Smooth muscle cell of trachea (primary cell): Measurements from ENCODE around the gene GPR6. TPM values are rescaled to one million over a fixed set of nuclear protein-coding genes. Genes with fewer than 3 reads are reported as not detected.

Experiments
- total RNA-seq: library from RNA; depleted of rRNA; stranded (reverse); fragments of >200 nt; gene quantifications from 2 replicates; pipeline ENCODE4 v1.2.1, GENCODE V29; 2014

GPR6 gene
- not detected in 2 replicates for total RNA-seq

GRCh38 chr6:109978174-109979032, at the start of gene GPR6:
Gene GPR6, plus strand, starts transcription at chr6:109978311. Its CDS starts 802 bp downstream, at chr6:109979113.

Other genes with a start within 250 kb of the GPR6 start
- gene WASF1, start 201.4 kb downstream of the GPR6 start, total RNA-seq, result 6.3 and 17.3 TPM in 2 replicates
- 16.7 and 32.4 TPM in 2 replicates for gene CDC40, start 202.1 kb downstream of the GPR6 start, total RNA-seq